Keratinocyte (primary cell): ENCODE data around the gene MXRA5. TPM values are rescaled to one million over a fixed set of nuclear protein-coding genes. Genes with fewer than 3 reads are reported as not detected.

Experiments used
- DNase-seq: peaks from one replicate; pipeline ENCODE4 v3.0.0-alpha.2; 2011; ENCODE audit warnings: low read depth, missing footprints, low spot score
- FAIRE-seq: peaks from 2 replicates; lab custom pipeline; 2011; peaks lifted over from hg19 to GRCh38; lab: Jason Lieb, UNC
- H2AFZ ChIP-seq: 2 replicates; pipeline ENCODE4 v1.6.0; 2012; ENCODE audit warnings: low read length, control low read depth, inconsistent platforms; ENCODE audit not compliant: control insufficient read depth
- H3K27ac ChIP-seq: 2 replicates; pipeline ENCODE4 v1.5.1; 2011; ENCODE audit warnings: low read length; ENCODE audit not compliant: control insufficient read depth, insufficient read depth
- H3K27me3 ChIP-seq: 3 replicates; pipeline ENCODE4 v1.6.0; 2011; ENCODE audit warnings: low read length; ENCODE audit not compliant: control insufficient read depth, insufficient read depth; ENCODE audit errors: extremely low read depth
- H3K36me3 ChIP-seq, 2 experiments: 2 replicates in 1 of 2; 3 replicates in 1 of 2; pipeline ENCODE4 v1.5.1; 2011; ENCODE audit warnings: low read length in 2 of 2, mild to moderate bottlenecking in 1 of 2; ENCODE audit not compliant: control insufficient read depth in 2 of 2, insufficient read depth in 2 of 2; ENCODE audit errors: extremely low read depth in 1 of 2
- H3K4me1 ChIP-seq: 3 replicates; pipeline ENCODE4 v1.5.1; 2011; ENCODE audit warnings: low read length; ENCODE audit not compliant: control insufficient read depth, insufficient read depth; ENCODE audit errors: extremely low read depth
- H3K4me2 ChIP-seq: 3 replicates; pipeline ENCODE4 v1.6.0; 2011; ENCODE audit warnings: low read depth, low read length; ENCODE audit not compliant: control insufficient read depth, insufficient read depth; ENCODE audit errors: extremely low read depth
- H3K4me3 ChIP-seq, 3 experiments: fragments of 200-600 bp in 1 of 3; sonication (generic) in 1 of 3; 2 replicates in 2 of 3; 3 replicates in 1 of 3; pipeline ENCODE4 v1.5.1; 2011 to 2016; ENCODE audit warnings: low read length in 3 of 3, mild to moderate bottlenecking in 3 of 3, control low read depth in 2 of 3, inconsistent platforms in 1 of 3, low read depth in 1 of 3, mixed read lengths in 1 of 3, mixed run types in 1 of 3, moderate library complexity in 1 of 3; ENCODE audit not compliant: control insufficient read depth in 2 of 3, insufficient read depth in 2 of 3; ENCODE audit errors: extremely low read depth in 1 of 3
- H3K79me2 ChIP-seq: 2 replicates; pipeline ENCODE4 v1.6.0; 2012; ENCODE audit warnings: low read length; ENCODE audit not compliant: control insufficient read depth, insufficient read depth
- H3K9ac ChIP-seq: 3 replicates; pipeline ENCODE4 v1.6.0; 2011; ENCODE audit warnings: low read length; ENCODE audit not compliant: control insufficient read depth, insufficient read depth; ENCODE audit errors: extremely low read depth
- H3K9me1 ChIP-seq: 3 replicates; pipeline ENCODE4 v1.6.0; 2011; ENCODE audit warnings: low read length; ENCODE audit not compliant: control insufficient read depth, insufficient read depth; ENCODE audit errors: extremely low read depth
- H3K9me3 ChIP-seq: 2 replicates; pipeline ENCODE4 v1.5.1; 2012; ENCODE audit warnings: low read depth, low read length; ENCODE audit not compliant: control insufficient read depth
- H4K20me1 ChIP-seq: 3 replicates; pipeline ENCODE4 v1.6.0; 2011; ENCODE audit warnings: low read length; ENCODE audit not compliant: control insufficient read depth, insufficient read depth; ENCODE audit errors: extremely low read depth
- CTCF ChIP-seq, 3 experiments: IDR thresholded peaks in 1 of 3; conservative IDR thresholded peaks in 1 of 3; optimal IDR thresholded peaks in 1 of 3; 2 replicates in 2 of 3; 3 replicates in 1 of 3; pipeline versions ENCODE3 to v1.5.1; 2011; ENCODE audit warnings: low read length in 3 of 3, mild to moderate bottlenecking in 3 of 3, moderate library complexity in 2 of 3, control low read depth in 1 of 3, inconsistent platforms in 1 of 3; ENCODE audit not compliant: insufficient read depth in 2 of 3; ENCODE audit errors: extremely low read depth in 1 of 3
- EZH2 ChIP-seq: IDR thresholded peaks from one replicate; pipeline ENCODE4 v1.6.1; 2012; ENCODE audit warnings: inconsistent platforms, mild to moderate bottlenecking, low read length, moderate library complexity
- dilution Hi-C: fragments of 300-500 bp; cut with MboI; formaldehyde crosslinking; loops from one replicate; pipeline ENCODE4 v1.7.0; 2020; ENCODE audit warnings: low sequenced_read_pairs; ENCODE audit not compliant: extremely low pct_ligation_motif_present
- polyA plus RNA-seq, 5 experiments: library from polyadenylated mRNA; depleted of rRNA in 3 of 5; stranded (reverse) in 3 of 5; stranded (forward) in 1 of 5; unstranded in 1 of 5; fragments of >200 nt; gene quantifications; 1 replicate in 1 of 5; 2 replicates in 3 of 5; 3 replicates in 1 of 5; pipeline versions ENCODE4 v1.2.1 to v1.2.3, GENCODE V29; 2011 to 2012; ENCODE audit warnings: missing spikeins in 2 of 5, low read depth in 1 of 5, low replicate concordance in 1 of 5

MXRA5 gene
- polyA plus RNA-seq, 1 donor (not counting 4 experiments of a cell fraction or from before 2014, with no cell fraction given), result 6.5 TPM

GRCh38 chrX:3312109-3312508, 34.3 kb downstream of the MXRA5 start:
- Histone ChIP-seq H3K79me2 (no peaks in the 10 kb centered on the region), H3K27me3 (no peaks in the 10 kb centered on the region), H3K36me3 (no peaks in the 10 kb centered on the region), H3K4me1 (no peaks in the 10 kb centered on the region), H3K4me3 (no peak overlapping the region), H2AFZ (no peak overlapping the region), H3K4me2 (no peak overlapping the region), H3K9ac (no peak overlapping the region), H3K9me1 (no peaks in the 10 kb centered on the region), H4K20me1 (no peaks in the 10 kb centered on the region), H3K9me3 (no peaks in the 10 kb centered on the region), H3K27ac (no peak overlapping the region)
- DNase-seq (no peak), FAIRE-seq (no peak)
- dilution Hi-C loops, result no loop called here
- TF ChIP-seq EZH2, result no peak
- TF ChIP-seq CTCF (optimal IDR thresholded peaks at IDR 0.05 in 1 of 3, IDR thresholded peaks at IDR 0.05 in 1 of 3, conservative IDR thresholded peaks at IDR 0.05 in 1 of 3; ENCODE audit: extremely low read depth in 1 of 3, insufficient read depth in 2 of 3, low read length in 3 of 3), result no peak

DNA sequence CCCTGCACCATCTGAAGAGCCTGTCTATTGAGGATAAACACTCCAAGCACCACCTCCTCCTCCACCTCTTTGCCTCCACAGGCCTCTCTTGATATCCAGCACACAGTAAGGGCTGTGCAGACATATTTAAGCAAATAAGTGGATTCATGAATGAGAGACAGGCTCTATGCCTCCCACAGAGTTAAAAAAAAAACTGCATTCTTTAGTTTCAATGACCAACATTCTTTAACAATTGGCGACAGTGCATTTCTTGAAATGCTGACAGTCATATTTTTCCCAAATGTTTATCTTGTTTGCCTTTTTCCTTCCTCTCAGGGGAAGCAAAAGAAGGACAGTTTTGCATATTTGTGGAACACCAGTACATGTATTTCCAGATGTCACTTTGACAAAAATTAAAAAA, 38.6 kb downstream of the MXRA5 start:
- H3K9me3 ChIP-seq, result no peaks in the 10 kb centered on the region
- no peaks in the 10 kb centered on the region for H3K36me3 ChIP-seq
- H3K27ac ChIP-seq, result no peak overlapping the region
- no peaks in the 10 kb centered on the region for H4K20me1 ChIP-seq
- H3K4me3 ChIP-seq, result no peak overlapping the region
- no peaks in the 10 kb centered on the region for H3K79me2 ChIP-seq
- no peak overlapping the region for H3K4me2 ChIP-seq
- TF ChIP-seq EZH2 (no peak), CTCF (optimal IDR thresholded peaks at IDR 0.05 in 1 of 3, IDR thresholded peaks at IDR 0.05 in 1 of 3, conservative IDR thresholded peaks at IDR 0.05 in 1 of 3; ENCODE audit: extremely low read depth in 1 of 3, insufficient read depth in 2 of 3, low read length in 3 of 3) (no peak)
- H3K9ac ChIP-seq, result no peak overlapping the region
- no peaks in the 10 kb centered on the region for H3K4me1 ChIP-seq
- H2AFZ ChIP-seq, result no peak overlapping the region
- no peaks in the 10 kb centered on the region for H3K27me3 ChIP-seq
- FAIRE-seq, result no peak
- H3K9me1 ChIP-seq, result no peaks in the 10 kb centered on the region
- DNase-seq, result no peak
- dilution Hi-C loops, result no loop called here
